ENCODE results near the gene LPP. TPM values are rescaled to one million over a fixed set of nuclear protein-coding genes. Genes with fewer than 3 reads are reported as not detected.

LPP gene
- total RNA-seq, 4 donors from 2014 or later = 183 to 293 (median 242) TPM

DNA sequence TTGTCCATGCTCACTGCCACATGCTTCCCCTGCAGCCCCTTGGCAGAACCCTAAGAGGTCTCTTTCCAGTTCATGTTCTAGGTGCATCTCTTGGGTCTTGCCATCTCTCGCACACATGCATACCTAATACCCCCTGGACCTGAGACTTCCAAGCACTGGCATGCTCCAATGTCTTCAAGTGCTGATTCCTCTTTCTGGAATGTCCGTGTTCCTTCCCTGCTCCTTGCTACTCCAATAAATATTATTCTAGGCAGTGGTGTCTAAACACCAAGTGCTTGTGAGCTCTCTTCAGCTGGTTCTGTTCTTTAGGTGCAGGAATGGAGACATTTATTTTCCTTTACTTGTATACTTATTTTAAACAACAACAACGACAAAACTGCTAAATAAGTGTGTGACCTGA, 370.1 kb downstream of the LPP start:
- no peak overlapping the region for H3K27ac ChIP-seq
- TF ChIP-seq POLR2A (IDR thresholded peaks at IDR 0.05) (no peak), EP300 (IDR thresholded peaks at IDR 0.05) (no peak)
- TF ChIP-seq, protein P1, sequence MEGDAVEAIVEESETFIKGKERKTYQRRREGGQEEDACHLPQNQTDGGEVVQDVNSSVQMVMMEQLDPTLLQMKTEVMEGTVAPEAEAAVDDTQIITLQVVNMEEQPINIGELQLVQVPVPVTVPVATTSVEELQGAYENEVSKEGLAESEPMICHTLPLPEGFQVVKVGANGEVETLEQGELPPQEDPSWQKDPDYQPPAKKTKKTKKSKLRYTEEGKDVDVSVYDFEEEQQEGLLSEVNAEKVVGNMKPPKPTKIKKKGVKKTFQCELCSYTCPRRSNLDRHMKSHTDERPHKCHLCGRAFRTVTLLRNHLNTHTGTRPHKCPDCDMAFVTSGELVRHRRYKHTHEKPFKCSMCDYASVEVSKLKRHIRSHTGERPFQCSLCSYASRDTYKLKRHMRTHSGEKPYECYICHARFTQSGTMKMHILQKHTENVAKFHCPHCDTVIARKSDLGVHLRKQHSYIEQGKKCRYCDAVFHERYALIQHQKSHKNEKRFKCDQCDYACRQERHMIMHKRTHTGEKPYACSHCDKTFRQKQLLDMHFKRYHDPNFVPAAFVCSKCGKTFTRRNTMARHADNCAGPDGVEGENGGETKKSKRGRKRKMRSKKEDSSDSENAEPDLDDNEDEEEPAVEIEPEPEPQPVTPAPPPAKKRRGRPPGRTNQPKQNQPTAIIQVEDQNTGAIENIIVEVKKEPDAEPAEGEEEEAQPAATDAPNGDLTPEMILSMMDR (IDR thresholded peaks at IDR 0.05) = no peak
- H3K27me3 ChIP-seq = no peaks in the 10 kb centered on the region
- H3K4me1 ChIP-seq = peaks cover 0 to 29% (median 0%) of the 10 kb centered on the region in 4 donors
- WGBS, 2 donors = 50 to 57% methylated on average over 3 of the region's 3 CpGs
- peaks cover 0 to 32% (median 0%) of the 10 kb centered on the region in 3 donors for H3K36me3 ChIP-seq
- no peak overlapping the region for H3K4me3 ChIP-seq
- H3K9me3 ChIP-seq = no peaks in the 10 kb centered on the region
- DNase-seq (ENCODE audit: low spot score in 2 of 2) = no peak

DNA sequence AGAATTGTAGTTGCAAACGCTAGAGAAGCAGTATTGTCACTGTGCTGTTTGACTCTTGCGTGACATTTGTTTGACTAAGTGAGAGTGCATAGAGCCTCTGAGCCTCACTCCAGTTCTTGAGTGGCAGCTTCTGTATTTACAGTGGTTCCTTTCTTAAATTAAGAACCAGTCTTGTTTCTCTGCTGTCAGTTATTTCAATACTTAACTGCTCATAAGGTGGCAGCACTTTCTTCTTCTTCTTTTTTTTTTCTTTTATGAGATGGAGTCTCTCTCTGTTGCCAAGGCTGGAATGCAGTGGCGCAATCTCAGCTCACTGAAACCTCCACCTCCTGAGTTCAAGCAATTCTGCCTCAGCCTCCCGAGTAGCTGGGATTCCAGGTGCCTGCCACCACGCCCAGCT, 372.1 kb downstream of the LPP start:
- TF ChIP-seq, protein P1 (IDR thresholded peaks at IDR 0.05) = peak in 1 of 5 experiments; percentile 5
- TF ChIP-seq EP300 (IDR thresholded peaks at IDR 0.05) = no peak
- H3K9me3 ChIP-seq = no peaks in the 10 kb centered on the region
- no peak for DNase-seq (ENCODE audit: low spot score in 2 of 2)
- no peak overlapping the region for H3K27ac ChIP-seq
- H3K27me3 ChIP-seq = no peaks in the 10 kb centered on the region
- H3K36me3 ChIP-seq = peaks cover 0 to 32% (median 0%) of the 10 kb centered on the region in 3 donors
- 77 to 79% methylated on average over 5 of the region's 5 CpGs for WGBS, 2 donors
- no peak overlapping the region for H3K4me3 ChIP-seq
- peaks cover 0 to 21% (median 0%) of the 10 kb centered on the region in 4 donors for H3K4me1 ChIP-seq

DNA sequence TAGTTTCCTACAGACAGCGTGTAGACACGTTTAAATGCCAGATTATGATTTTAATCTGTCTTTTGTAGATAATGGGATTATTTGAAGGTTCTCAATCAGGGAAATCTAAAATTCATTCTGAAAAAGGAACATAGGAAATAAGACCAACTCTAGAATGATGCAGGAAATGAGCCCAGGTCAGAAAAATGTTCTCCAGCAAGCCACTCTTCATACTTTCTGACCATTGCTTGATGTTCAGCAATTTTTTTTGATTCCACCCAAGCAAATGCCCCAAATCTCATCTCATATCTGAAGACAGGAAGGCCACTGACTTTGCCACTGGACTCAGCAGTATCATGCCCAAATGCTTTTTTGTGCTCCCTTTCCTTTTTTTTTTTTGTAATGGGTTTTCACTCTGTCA, 373.4 kb downstream of the LPP start:
- no peak for DNase-seq (ENCODE audit: low spot score in 2 of 2)
- 93 to 99% methylated on average over 2 of the region's 2 CpGs for WGBS, 2 donors
- no peak overlapping the region for H3K27ac ChIP-seq
- H3K9me3 ChIP-seq = no peaks in the 10 kb centered on the region
- peaks cover 0 to 32% (median 0%) of the 10 kb centered on the region in 3 donors for H3K36me3 ChIP-seq
- H3K4me3 ChIP-seq = no peak overlapping the region
- peaks cover 0 to 21% (median 0%) of the 10 kb centered on the region in 4 donors for H3K4me1 ChIP-seq
- TF ChIP-seq POLR2A (IDR thresholded peaks at IDR 0.05) = no peak
- TF ChIP-seq EP300 (IDR thresholded peaks at IDR 0.05) = no peak
- TF ChIP-seq, protein P1 (IDR thresholded peaks at IDR 0.05) = no peak
- H3K27me3 ChIP-seq = no peaks in the 10 kb centered on the region

DNA sequence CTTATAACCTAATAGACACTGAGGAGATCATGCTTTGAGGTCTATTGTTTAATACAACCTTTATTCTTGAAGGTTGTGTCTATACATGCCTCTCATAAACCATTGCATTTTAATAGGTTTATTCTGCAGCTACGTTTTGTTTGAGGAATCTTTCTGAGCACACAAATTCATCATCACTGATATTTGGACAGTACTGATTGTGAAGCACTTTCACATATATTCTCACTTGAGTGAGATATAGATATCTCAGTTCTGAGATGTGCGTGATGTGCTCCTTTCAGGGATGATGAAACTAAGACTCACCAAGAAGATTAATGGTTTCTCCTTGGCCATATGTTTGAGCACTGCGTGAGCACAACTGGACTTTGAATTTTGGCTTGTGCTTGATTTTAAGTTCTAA, 374.4 kb downstream of the LPP start:
- no peaks in the 10 kb centered on the region for H3K9me3 ChIP-seq
- no peak overlapping the region for H3K27ac ChIP-seq
- no peak for DNase-seq (ENCODE audit: low spot score in 2 of 2)
- peaks cover 0 to 27% (median 0%) of the 10 kb centered on the region in 4 donors for H3K4me1 ChIP-seq
- no peaks in the 10 kb centered on the region for H3K27me3 ChIP-seq
- no peak overlapping the region for H3K4me3 ChIP-seq
- peaks cover 0 to 32% (median 0%) of the 10 kb centered on the region in 3 donors for H3K36me3 ChIP-seq
- TF ChIP-seq, protein P1 (IDR thresholded peaks at IDR 0.05) = no peak
- TF ChIP-seq EP300 (IDR thresholded peaks at IDR 0.05) = no peak
- no peak for TF ChIP-seq POLR2A (IDR thresholded peaks at IDR 0.05)
- WGBS, 2 donors = 88 to 90% methylated on average over 3 of the region's 3 CpGs

DNA sequence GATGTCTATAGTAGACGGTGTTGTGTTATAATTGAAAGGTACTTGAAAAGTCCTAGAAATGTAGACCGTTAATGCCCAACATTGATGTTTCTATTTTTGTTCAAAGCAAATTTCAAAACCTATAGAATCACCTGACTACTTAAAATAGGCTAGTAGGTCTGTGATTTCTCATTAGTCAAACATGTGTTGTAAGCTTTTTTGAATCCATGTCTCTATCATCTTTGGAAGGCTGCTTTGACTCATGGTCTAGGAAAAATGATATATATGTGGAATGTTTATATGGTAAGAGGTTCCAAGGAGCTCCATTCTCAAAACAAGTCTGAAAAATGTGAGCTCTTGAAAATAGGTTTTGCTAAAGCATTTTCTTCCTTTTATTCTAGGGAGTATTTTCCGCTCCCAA, 375.3 kb downstream of the LPP start:
- Histone ChIP-seq H3K9me3 (no peaks in the 10 kb centered on the region), H3K4me1 (peaks cover 0 to 32% (median 0%) of the 10 kb centered on the region in 4 donors), H3K4me3 (no peak overlapping the region), H3K27me3 (no peaks in the 10 kb centered on the region), H3K36me3 (peaks cover 0 to 32% (median 0%) of the 10 kb centered on the region in 3 donors), H3K27ac (no peak overlapping the region)
- WGBS, 2 donors = 96 to 97% methylated on average over 3 of the region's 3 CpGs
- no peak for DNase-seq (ENCODE audit: low spot score in 2 of 2)
- TF ChIP-seq, protein P1 (IDR thresholded peaks at IDR 0.05) = no peak
- TF ChIP-seq EP300 (IDR thresholded peaks at IDR 0.05) = no peak
- TF ChIP-seq POLR2A (IDR thresholded peaks at IDR 0.05) = no peak

All from tibial nerve (tissue), 4 donors.